Measurements from ENCODE around the gene PRR14.

- TF ChIP-seq CTCF (conservative IDR thresholded peaks at IDR 0.05; ENCODE audit: low read depth, low read length) = no peak
- TF ChIP-seq NFE2L2 (IDR thresholded peaks at IDR 0.05; ENCODE audit: low read depth, low read length) = no peak
- TF ChIP-seq MAFK (IDR thresholded peaks at IDR 0.05; ENCODE audit: low read depth, low read length) = no peak
- no peak for TF ChIP-seq RFX5 (IDR thresholded peaks at IDR 0.05; ENCODE audit: low read depth, low read length)
- TF ChIP-seq CEBPB (IDR thresholded peaks at IDR 0.05; ENCODE audit: low read depth, low read length) = no peak
- no peak for TF ChIP-seq SMC3 (IDR thresholded peaks at IDR 0.05; ENCODE audit: low read depth, low read length)
- TF ChIP-seq POLR2A (IDR thresholded peaks at IDR 0.05; ENCODE audit: low read depth, low read length) = no peak
- no peak for TF ChIP-seq RCOR1 (IDR thresholded peaks at IDR 0.05; ENCODE audit: insufficient replicate concordance, low read length)
- no peak for TF ChIP-seq ELK1 (IDR thresholded peaks at IDR 0.05; ENCODE audit: borderline replicate concordance, low read depth, low read length)
- TF ChIP-seq RAD21 (IDR thresholded peaks at IDR 0.05; ENCODE audit: low read length) = no peak
Measured at GRCh38 chr16:30641378-30641982, 9.3 kb upstream of the PRR14 start.
